PC-3 (cell line): Measurements from ENCODE around the gene SMG7.

Experiments
- CTCF ChIP-seq: fragments of 300-600 bp; sonication (generic); conservative IDR thresholded peaks from 2 replicates; pipeline ENCODE4 v1.5.1; 2017; ENCODE audit warnings: antibody characterized with exemption, low read depth, mild to moderate bottlenecking, low read length
- EZH2 ChIP-seq: fragments of 300-600 bp; sonication (generic); IDR thresholded peaks from one replicate; pipeline ENCODE4 v1.6.1; 2017; ENCODE audit warnings: antibody characterized with exemption, mild to moderate bottlenecking, low read length; ENCODE audit not compliant: unreplicated experiment
- EZH2phosphoT487 ChIP-seq: fragments of 300-600 bp; sonication (generic); IDR thresholded peaks from 2 replicates; pipeline ENCODE4 v1.6.1; 2018; ENCODE audit warnings: mild to moderate bottlenecking, antibody characterized with exemption, low read length, borderline replicate concordance

GRCh38 chr1:183552891-183553290, 80.6 kb downstream of the SMG7 start:
- TF ChIP-seq CTCF (no peak), EZH2phosphoT487 (no peak), EZH2 (no peak)
